Hepatocyte (in vitro differentiated cells): ENCODE results near the gene DPP10. TPM values are rescaled to one million over a fixed set of nuclear protein-coding genes. Genes with fewer than 3 reads are reported as not detected.

Experiments
- DNase-seq: peaks from one replicate; pipeline ENCODE4 v3.0.0-alpha.2; 2016; ENCODE audit warnings: low spot score
- H2AFZ ChIP-seq: fragments of 200-600 bp; sonication (generic); 2 replicates; pipeline ENCODE4 v1.6.0; 2016; ENCODE audit warnings: antibody characterized with exemption, mild to moderate bottlenecking
- H3K27ac ChIP-seq: fragments of 200-600 bp; sonication (generic); 2 replicates; pipeline ENCODE4 v1.5.1; 2016; ENCODE audit warnings: mild to moderate bottlenecking
- H3K27me3 ChIP-seq: fragments of 200-600 bp; sonication (generic); 2 replicates; pipeline ENCODE4 v1.6.1; 2016
- H3K36me3 ChIP-seq: fragments of 200-600 bp; sonication (generic); replicated peaks from 2 replicates; pipeline ENCODE4 v1.5.1; 2016; ENCODE audit warnings: low read depth; ENCODE audit not compliant: insufficient read depth
- H3K4me1 ChIP-seq: fragments of 200-600 bp; sonication (generic); 2 replicates; pipeline ENCODE4 v1.5.1; 2016; ENCODE audit warnings: mild to moderate bottlenecking, moderate library complexity; ENCODE audit not compliant: insufficient read depth
- H3K4me2 ChIP-seq: fragments of 200-600 bp; sonication (generic); 2 replicates; pipeline ENCODE4 v1.6.0; 2016
- H3K4me3 ChIP-seq: fragments of 200-600 bp; sonication (generic); 2 replicates; pipeline ENCODE4 v1.5.1; 2016; ENCODE audit warnings: mild to moderate bottlenecking
- H3K79me2 ChIP-seq: fragments of 200-600 bp; sonication (generic); 2 replicates; pipeline ENCODE4 v1.6.0; 2017; ENCODE audit warnings: mild to moderate bottlenecking
- H3K9me2 ChIP-seq: fragments of 200-600 bp; sonication (generic); replicated peaks from 2 replicates; pipeline ENCODE4 v1.6.0; 2017; ENCODE audit warnings: mild to moderate bottlenecking; ENCODE audit not compliant: insufficient read depth
- H3K9me3 ChIP-seq: fragments of 200-600 bp; sonication (generic); 2 replicates; pipeline ENCODE4 v1.5.1; 2016; ENCODE audit warnings: low read depth, mild to moderate bottlenecking
- H4K20me1 ChIP-seq: fragments of 200-600 bp; sonication (generic); 2 replicates; pipeline ENCODE4 v1.6.0; 2016; ENCODE audit warnings: mild to moderate bottlenecking; ENCODE audit not compliant: insufficient read depth, poor library complexity, severe bottlenecking
- EZH2 ChIP-seq: fragments of 200-600 bp; sonication (generic); IDR thresholded peaks from 2 replicates; pipeline ENCODE4 v1.6.1; 2016; ENCODE audit warnings: antibody characterized with exemption, mild to moderate bottlenecking, borderline replicate concordance
- EZH2phosphoT487 ChIP-seq: fragments of 200-600 bp; sonication (generic); IDR thresholded peaks from one replicate; pipeline ENCODE4 v1.6.1; 2018; ENCODE audit warnings: antibody characterized with exemption, mild to moderate bottlenecking, low read depth, moderate library complexity; ENCODE audit not compliant: unreplicated experiment, severe bottlenecking
- WGBS: methylation state at CpG from one replicate; pipeline ENCODE4 v1.1.6; 2016; ENCODE audit warnings: low lambda C conversion rate; ENCODE audit errors: missing lambda C conversion rate; 5-methylcytosine and 5-hydroxymethylcytosine counted together
- polyA plus RNA-seq: library from polyadenylated mRNA; unstranded; fragments of >200 nt; fragmentation: Nextera tagmentation; extraction: Ambion mirVana; gene quantifications from 2 replicates; pipeline ENCODE4 v1.2.1, GENCODE V29; 2016
- total RNA-seq: library from RNA; depleted of rRNA; stranded (reverse); fragments of >200 nt; gene quantifications from 2 replicates; pipeline ENCODE4 v1.2.3, GENCODE V29; 2014
- TF ChIP-seq, protein P1 (sequence below): fragments of 200-600 bp; sonication (generic); IDR thresholded peaks from 2 replicates; pipeline ENCODE4 v1.5.1; 2016; ENCODE audit warnings: antibody characterized with exemption, mild to moderate bottlenecking; ENCODE audit not compliant: poor library complexity

The DPP10 gene
- total and polyA plus RNA-seq, 2 experiments from 2014 or later: 5.0 to 15.7 TPM

DNA sequence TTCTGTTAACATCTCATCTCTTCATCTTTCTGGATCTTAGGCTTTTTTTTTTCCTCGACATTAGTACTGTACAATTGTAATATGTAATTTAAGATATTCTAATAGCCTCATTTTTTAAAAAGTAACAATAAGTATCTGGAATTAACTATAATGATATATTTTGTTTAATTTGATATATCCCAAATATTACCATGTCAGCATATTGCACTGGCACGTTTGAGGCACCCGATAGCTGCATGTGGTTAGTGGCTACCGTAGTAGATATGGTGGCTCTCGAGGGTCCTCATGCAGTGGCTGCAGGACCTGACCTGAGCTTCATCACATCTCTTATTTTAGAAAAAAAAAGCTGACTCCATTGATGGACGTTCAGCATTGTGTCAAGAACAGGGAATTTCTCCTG, 371.9 kb downstream of the DPP10 start:
- Histone ChIP-seq H4K20me1 (no peaks in the 10 kb centered on the region), H3K36me3 (no peaks in the 10 kb centered on the region), H3K9me3 (no peaks in the 10 kb centered on the region), H3K4me3 (no peak overlapping the region), H3K79me2 (no peaks in the 10 kb centered on the region), H3K4me2 (no peak overlapping the region), H2AFZ (no peak overlapping the region), H3K4me1 (no peaks in the 10 kb centered on the region), H3K9me2 (no peaks in the 10 kb centered on the region), H3K27ac (no peak overlapping the region), H3K27me3 (no peaks in the 10 kb centered on the region)
- no peak for TF ChIP-seq EZH2
- TF ChIP-seq, protein P1, sequence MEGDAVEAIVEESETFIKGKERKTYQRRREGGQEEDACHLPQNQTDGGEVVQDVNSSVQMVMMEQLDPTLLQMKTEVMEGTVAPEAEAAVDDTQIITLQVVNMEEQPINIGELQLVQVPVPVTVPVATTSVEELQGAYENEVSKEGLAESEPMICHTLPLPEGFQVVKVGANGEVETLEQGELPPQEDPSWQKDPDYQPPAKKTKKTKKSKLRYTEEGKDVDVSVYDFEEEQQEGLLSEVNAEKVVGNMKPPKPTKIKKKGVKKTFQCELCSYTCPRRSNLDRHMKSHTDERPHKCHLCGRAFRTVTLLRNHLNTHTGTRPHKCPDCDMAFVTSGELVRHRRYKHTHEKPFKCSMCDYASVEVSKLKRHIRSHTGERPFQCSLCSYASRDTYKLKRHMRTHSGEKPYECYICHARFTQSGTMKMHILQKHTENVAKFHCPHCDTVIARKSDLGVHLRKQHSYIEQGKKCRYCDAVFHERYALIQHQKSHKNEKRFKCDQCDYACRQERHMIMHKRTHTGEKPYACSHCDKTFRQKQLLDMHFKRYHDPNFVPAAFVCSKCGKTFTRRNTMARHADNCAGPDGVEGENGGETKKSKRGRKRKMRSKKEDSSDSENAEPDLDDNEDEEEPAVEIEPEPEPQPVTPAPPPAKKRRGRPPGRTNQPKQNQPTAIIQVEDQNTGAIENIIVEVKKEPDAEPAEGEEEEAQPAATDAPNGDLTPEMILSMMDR: no peak
- no peak for TF ChIP-seq EZH2phosphoT487
- 88% methylated on average over 6 of the region's 6 CpGs for WGBS
- no peak for DNase-seq

DNA sequence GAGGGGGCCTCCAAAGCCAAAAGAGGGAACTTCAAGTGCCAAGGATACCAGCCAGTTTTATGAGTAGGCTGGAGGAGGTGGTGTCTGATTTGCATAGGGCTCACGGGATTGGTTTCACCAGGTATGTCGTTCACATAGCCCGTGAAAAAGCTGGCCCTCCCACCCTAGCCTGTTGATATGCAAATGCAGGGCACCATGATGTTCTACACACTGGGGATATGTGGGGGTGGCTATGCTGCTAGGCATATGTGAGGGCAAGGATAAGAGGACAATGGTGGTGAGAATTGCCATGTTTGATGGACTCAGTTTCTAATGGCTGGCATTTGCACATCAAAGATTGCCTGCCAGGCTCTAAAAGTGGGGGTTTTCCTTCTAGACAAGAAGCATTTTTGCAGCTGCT, 378.6 kb downstream of the DPP10 start:
- H3K27ac ChIP-seq: no peak overlapping the region
- no peaks in the 10 kb centered on the region for H4K20me1 ChIP-seq
- H3K36me3 ChIP-seq: no peaks in the 10 kb centered on the region
- WGBS: 95% methylated on average over 3 of the region's 3 CpGs
- no peak overlapping the region for H2AFZ ChIP-seq
- no peaks in the 10 kb centered on the region for H3K79me2 ChIP-seq
- TF ChIP-seq, protein P1: no peak
- no peak for TF ChIP-seq EZH2
- TF ChIP-seq EZH2phosphoT487: no peak
- DNase-seq: no peak
- no peak overlapping the region for H3K4me3 ChIP-seq
- no peaks in the 10 kb centered on the region for H3K9me3 ChIP-seq
- no peaks in the 10 kb centered on the region for H3K4me1 ChIP-seq
- no peaks in the 10 kb centered on the region for H3K9me2 ChIP-seq
- H3K27me3 ChIP-seq: no peaks in the 10 kb centered on the region
- H3K4me2 ChIP-seq: no peak overlapping the region

DNA sequence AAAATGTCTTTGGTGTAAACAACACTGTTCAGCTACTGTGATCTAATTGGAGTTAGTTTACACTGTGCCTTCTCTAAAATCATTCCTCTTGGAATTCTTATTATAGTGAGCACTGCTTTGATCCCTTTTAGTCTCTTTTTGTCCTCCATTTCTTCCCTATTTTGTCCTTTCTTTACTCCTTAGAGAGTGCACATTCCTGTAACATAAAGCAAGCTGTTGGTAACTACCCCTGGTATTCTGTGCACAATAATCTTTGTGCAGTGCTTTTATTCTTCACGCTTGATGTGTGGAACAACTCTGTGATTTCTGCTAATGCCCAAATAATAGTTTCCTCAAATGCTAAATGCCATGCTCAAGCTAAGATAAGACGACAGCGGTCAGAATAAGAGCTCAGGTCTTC, 401.5 kb downstream of the DPP10 start:
- no peaks in the 10 kb centered on the region for H3K79me2 ChIP-seq
- H4K20me1 ChIP-seq: no peaks in the 10 kb centered on the region
- no peak overlapping the region for H3K4me2 ChIP-seq
- H3K4me3 ChIP-seq: no peak overlapping the region
- no peak overlapping the region for H2AFZ ChIP-seq
- no peaks in the 10 kb centered on the region for H3K9me3 ChIP-seq
- TF ChIP-seq EZH2: no peak
- TF ChIP-seq EZH2phosphoT487: no peak
- TF ChIP-seq, protein P1: no peak
- 91% methylated on average over 3 of the region's 3 CpGs for WGBS
- no peaks in the 10 kb centered on the region for H3K9me2 ChIP-seq
- DNase-seq: no peak
- H3K36me3 ChIP-seq: no peaks in the 10 kb centered on the region
- no peaks in the 10 kb centered on the region for H3K4me1 ChIP-seq
- H3K27ac ChIP-seq: no peak overlapping the region
- H3K27me3 ChIP-seq: no peaks in the 10 kb centered on the region

DNA sequence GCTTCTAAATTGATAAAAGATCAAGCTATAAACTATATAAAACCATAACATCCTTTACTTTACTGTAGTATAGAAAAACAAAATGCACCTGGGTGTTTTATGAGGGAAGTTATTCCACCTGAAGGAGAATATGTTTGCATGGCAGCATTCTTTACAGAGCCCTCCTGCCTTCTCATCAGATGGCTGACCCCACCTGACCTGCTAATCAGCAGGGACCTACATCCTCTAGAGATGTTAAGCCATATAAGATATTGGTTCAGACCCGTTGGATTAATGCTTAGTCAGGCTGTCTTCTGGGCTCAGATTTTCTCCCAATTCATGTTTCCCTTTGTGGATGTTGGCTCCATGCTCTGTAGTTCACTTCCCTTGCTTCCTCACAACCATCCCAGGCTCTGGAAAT, 414.8 kb downstream of the DPP10 start:
- Histone ChIP-seq H2AFZ (no peak overlapping the region), H3K4me1 (no peaks in the 10 kb centered on the region), H3K27ac (no peak overlapping the region), H3K4me2 (no peak overlapping the region), H3K9me2 (no peaks in the 10 kb centered on the region), H3K79me2 (no peaks in the 10 kb centered on the region), H3K9me3 (no peaks in the 10 kb centered on the region), H4K20me1 (no peaks in the 10 kb centered on the region), H3K4me3 (no peak overlapping the region), H3K36me3 (no peaks in the 10 kb centered on the region), H3K27me3 (no peaks in the 10 kb centered on the region)
- DNase-seq: no peak
- TF ChIP-seq EZH2 (no peak), EZH2phosphoT487 (no peak)
- WGBS: 45% methylated on average over 1 of the region's 1 CpG
